ENCODE measurements around the gene KCTD2. TPM values are rescaled to one million over a fixed set of nuclear protein-coding genes. Genes with fewer than 3 reads are reported as not detected.
A peak's percentile ranks its signal among the peaks of the same experiment; 100 is the strongest.
"Not testable (repeated sequence)": the region's sequence is repeated elsewhere in the genome, so short reads cannot be mapped to it uniquely, and the experiment has no call there.

The KCTD2 gene
- total RNA-seq, 1 donor from 2014 or later, result 22.3 TPM

DNA sequence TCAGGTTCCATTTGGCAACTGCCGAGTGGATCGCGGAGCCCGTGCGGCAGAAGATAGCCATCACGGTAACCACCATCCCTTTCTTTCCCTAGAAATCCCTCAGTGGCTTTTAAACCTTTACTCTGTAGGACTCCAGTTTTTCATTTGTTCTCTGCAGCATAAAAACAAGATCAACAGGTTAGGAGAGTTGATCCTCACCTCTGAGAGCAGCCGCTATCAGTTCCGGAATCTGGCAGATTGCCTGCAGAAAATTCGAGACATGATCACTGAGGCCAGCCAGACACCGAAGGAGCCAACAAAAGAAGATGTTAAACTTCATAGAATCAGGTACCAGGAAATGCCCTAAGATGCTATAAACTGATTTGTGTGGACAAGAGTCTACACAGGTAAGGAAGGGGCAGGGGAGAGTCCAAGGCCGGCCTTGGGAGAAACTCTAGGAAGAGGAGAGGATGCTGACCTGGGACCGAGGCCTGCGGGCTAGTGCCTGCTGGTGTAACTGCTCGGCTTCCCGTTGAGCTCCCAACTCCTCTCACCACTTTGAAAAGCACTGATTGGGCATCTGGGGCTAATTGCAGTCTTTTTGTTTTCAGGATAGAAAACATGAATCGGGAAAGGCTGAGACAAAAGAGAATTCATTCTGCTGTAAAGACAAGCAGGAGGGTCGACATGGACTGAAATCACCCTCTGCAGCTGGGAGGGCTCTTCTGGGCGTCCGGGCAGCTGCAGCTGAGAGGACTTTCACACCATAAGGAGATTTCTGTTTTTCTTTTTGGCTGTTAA, 26.5 kb upstream of the KCTD2 start:
- TF ChIP-seq, protein P1, sequence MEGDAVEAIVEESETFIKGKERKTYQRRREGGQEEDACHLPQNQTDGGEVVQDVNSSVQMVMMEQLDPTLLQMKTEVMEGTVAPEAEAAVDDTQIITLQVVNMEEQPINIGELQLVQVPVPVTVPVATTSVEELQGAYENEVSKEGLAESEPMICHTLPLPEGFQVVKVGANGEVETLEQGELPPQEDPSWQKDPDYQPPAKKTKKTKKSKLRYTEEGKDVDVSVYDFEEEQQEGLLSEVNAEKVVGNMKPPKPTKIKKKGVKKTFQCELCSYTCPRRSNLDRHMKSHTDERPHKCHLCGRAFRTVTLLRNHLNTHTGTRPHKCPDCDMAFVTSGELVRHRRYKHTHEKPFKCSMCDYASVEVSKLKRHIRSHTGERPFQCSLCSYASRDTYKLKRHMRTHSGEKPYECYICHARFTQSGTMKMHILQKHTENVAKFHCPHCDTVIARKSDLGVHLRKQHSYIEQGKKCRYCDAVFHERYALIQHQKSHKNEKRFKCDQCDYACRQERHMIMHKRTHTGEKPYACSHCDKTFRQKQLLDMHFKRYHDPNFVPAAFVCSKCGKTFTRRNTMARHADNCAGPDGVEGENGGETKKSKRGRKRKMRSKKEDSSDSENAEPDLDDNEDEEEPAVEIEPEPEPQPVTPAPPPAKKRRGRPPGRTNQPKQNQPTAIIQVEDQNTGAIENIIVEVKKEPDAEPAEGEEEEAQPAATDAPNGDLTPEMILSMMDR (IDR thresholded peaks at IDR 0.05), result no peak
- no peaks in the 10 kb centered on the region for H3K27me3 Mint-ChIP-seq (ENCODE audit: unreplicated experiment)
- H3K4me3 Mint-ChIP-seq (ENCODE audit: unreplicated experiment), result no peak overlapping the region
- H3K27ac Mint-ChIP-seq (ENCODE audit: unreplicated experiment), result no peak overlapping the region
- H3K36me3 Mint-ChIP-seq (ENCODE audit: unreplicated experiment), result peaks cover 18% of the 10 kb centered on the region
- no peak for DNase-seq (ENCODE audit: extremely low spot score, unreplicated experiment)
- no peaks in the 10 kb centered on the region for H3K4me1 Mint-ChIP-seq (ENCODE audit: unreplicated experiment)
- no peaks in the 10 kb centered on the region for H3K9me3 Mint-ChIP-seq (ENCODE audit: unreplicated experiment)

DNA sequence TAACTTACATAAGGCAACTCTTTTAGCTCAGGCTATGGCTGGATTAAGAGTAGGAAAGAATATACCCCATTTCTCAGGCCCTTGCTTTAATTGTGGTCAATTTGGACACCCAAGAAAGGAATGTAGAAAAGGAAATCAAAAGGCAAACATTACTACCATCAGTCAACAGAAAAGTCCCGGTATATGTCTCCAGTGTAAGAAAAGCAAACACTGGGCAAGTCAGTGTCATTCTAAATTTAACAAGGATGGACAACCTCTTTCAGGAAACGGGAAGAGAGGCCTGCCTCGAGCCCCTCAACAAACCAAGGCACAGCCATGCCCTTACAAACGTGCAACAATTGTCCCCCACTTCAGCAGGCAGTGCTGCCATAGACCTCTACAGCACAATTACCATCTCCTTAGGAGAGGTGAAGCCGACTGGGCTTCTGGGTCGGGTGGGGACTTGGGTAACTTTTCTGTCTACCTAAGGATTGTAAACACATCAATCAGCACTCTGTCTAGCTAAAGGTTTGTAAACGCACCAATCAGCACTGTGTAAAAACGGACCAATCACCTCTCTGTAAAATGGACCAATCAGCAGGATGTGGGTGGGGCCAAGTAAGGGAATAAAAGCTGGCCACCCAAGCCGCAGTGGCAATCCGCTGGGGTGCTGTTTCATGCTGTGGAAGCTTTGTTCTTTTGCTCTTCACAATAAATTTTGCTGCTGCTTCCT, 22.2 kb upstream of the KCTD2 start:
- Mint-ChIP-seq H3K9me3 (ENCODE audit: unreplicated experiment) (no peaks in the 10 kb centered on the region), H3K27me3 (ENCODE audit: unreplicated experiment) (no peaks in the 10 kb centered on the region), H3K27ac (ENCODE audit: unreplicated experiment) (no peak overlapping the region), H3K4me3 (ENCODE audit: unreplicated experiment) (no peak overlapping the region), H3K4me1 (ENCODE audit: unreplicated experiment) (no peaks in the 10 kb centered on the region), H3K36me3 (ENCODE audit: unreplicated experiment) (peaks cover 15% of the 10 kb centered on the region)
- no peak for DNase-seq (ENCODE audit: extremely low spot score, unreplicated experiment)
- TF ChIP-seq, protein P1 (IDR thresholded peaks at IDR 0.05), result no peak

DNA sequence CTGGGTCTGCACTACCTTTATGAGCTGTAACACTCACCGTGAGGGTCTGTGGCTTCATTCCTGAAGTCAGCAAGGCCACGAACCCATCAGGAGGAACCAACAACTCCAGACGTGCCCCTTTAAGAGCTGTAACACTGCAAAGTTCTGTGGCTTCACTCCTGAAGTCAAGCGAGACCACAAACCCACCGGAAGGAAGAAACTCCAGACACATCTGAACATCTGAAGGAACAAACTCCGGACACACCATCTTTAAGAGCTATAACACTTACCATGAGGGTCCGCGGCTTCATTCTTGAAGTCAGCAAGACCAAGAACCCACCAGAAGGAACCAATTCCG, 21.7 kb upstream of the KCTD2 start:
- H3K4me3 Mint-ChIP-seq (ENCODE audit: unreplicated experiment); H3K27me3 Mint-ChIP-seq (ENCODE audit: unreplicated experiment); H3K9me3 Mint-ChIP-seq (ENCODE audit: unreplicated experiment); H3K4me1 Mint-ChIP-seq (ENCODE audit: unreplicated experiment); DNase-seq (ENCODE audit: extremely low spot score, unreplicated experiment); H3K27ac Mint-ChIP-seq (ENCODE audit: unreplicated experiment): not testable (repeated sequence)
- peaks cover 13% of the 10 kb centered on the region for H3K36me3 Mint-ChIP-seq (ENCODE audit: unreplicated experiment)

DNA sequence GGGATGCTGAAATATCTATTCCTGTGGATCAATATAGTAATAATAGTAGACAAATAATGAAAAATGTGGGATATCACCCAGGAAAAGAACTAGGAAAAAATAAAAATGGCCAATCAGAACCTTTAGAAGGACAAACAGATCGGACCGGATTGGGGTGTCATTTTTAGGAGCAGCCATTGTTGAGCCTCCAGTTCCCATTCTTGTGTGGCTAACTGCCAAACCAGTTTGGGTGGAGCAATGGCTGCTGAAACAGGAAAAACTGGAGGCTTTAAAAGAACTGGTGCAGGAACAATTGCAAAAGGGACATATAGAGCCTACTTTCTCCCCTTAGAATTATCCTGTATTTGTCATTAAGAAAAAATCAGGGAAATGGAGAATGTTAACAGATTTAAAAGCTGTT, 20.4 kb upstream of the KCTD2 start:
- H3K27ac Mint-ChIP-seq (ENCODE audit: unreplicated experiment), result not testable (repeated sequence)

DNA sequence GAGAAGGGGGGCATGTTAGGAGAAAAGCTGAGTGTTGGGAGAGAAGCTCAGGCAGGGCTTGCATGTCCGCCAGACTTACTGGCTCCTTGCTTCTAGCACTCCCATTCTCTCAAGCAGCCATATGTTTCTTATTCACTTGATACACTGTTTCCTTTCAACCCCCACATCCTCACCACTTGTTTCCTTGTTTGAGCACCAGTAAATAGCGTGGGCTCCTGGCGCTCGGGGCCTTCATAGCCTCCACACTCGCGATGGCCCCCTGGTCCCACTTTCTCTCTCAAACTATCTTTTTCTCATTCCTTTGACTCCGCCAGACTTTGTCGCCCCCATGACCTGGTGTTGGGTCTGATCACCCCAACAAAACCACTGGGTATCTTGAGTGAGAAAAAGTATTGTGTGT, 16.9 kb upstream of the KCTD2 start:
- peaks cover 5% of the 10 kb centered on the region for H3K9me3 Mint-ChIP-seq (ENCODE audit: unreplicated experiment)
- no peak overlapping the region for H3K27ac Mint-ChIP-seq (ENCODE audit: unreplicated experiment)
- no peaks in the 10 kb centered on the region for H3K27me3 Mint-ChIP-seq (ENCODE audit: unreplicated experiment)
- peaks cover 19% of the 10 kb centered on the region for H3K4me1 Mint-ChIP-seq (ENCODE audit: unreplicated experiment)
- TF ChIP-seq, protein P1 (IDR thresholded peaks at IDR 0.05), result no peak
- DNase-seq (ENCODE audit: extremely low spot score, unreplicated experiment), result no peak
- no peaks in the 10 kb centered on the region for H3K36me3 Mint-ChIP-seq (ENCODE audit: unreplicated experiment)
- H3K4me3 Mint-ChIP-seq (ENCODE audit: unreplicated experiment), result no peak overlapping the region

More for the DNA sequence above, 20.4 kb upstream of the KCTD2 start:
- not testable (repeated sequence) for DNase-seq (ENCODE audit: extremely low spot score, unreplicated experiment); H3K36me3 Mint-ChIP-seq (ENCODE audit: unreplicated experiment); H3K9me3 Mint-ChIP-seq (ENCODE audit: unreplicated experiment); H3K27me3 Mint-ChIP-seq (ENCODE audit: unreplicated experiment); H3K4me1 Mint-ChIP-seq (ENCODE audit: unreplicated experiment); H3K4me3 Mint-ChIP-seq (ENCODE audit: unreplicated experiment)

DNA sequence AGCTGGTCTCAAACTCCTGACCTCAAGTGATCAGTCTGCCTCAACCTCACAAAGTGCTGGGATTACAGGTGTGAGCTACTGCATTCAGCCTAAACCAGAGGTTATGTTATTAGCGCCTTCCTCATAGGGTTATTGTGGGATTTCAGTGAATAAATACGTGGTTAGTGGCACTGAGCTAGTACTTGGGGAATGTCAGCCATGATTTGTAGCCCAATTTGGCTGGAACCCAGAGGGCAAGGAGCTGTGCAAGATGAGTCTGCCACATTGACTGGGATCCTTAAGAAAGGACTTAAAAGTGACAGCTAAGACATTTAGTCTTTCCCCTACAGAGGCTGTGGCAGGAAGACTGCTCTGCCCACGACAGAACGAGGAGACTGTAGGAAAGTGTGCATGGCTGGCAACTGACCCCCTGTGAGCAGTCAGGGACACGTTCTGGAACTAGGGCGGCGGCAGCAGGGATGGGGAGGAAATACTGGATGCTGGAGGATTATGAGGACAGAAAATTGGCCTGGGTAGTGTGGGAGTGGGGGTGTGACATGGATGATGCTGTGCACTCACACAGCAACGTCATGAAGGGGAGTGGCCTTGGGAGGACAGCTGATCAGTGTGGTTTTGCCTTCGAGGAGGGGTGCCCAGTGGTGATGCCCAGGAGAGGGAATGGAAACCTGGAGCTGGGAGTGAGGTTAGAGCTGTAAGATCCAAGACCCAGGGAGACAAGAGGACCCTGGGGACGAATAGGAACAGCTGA, 14.9 kb upstream of the KCTD2 start:
- Mint-ChIP-seq H3K4me1 (ENCODE audit: unreplicated experiment) (peaks cover 32% of the 10 kb centered on the region), H3K4me3 (ENCODE audit: unreplicated experiment) (peak overlapping the region; percentile 97), H3K27ac (ENCODE audit: unreplicated experiment) (peak overlapping the region; percentile 99), H3K27me3 (ENCODE audit: unreplicated experiment) (no peaks in the 10 kb centered on the region), H3K36me3 (ENCODE audit: unreplicated experiment) (no peaks in the 10 kb centered on the region), H3K9me3 (ENCODE audit: unreplicated experiment) (peaks cover 5% of the 10 kb centered on the region)
- TF ChIP-seq, protein P1 (IDR thresholded peaks at IDR 0.05), result no peak
- no peak for DNase-seq (ENCODE audit: extremely low spot score, unreplicated experiment)
